Nephron progenitor cell (in vitro differentiated cells): ENCODE measurements around the gene FRMD4B.
A peak's percentile ranks its signal among the peaks of the same experiment; 100 is the strongest.
"Not testable (repeated sequence)": the region's sequence is repeated elsewhere in the genome, so short reads cannot be mapped to it uniquely, and the experiment has no call there.

ENCODE experiments used
- DNase-seq: peaks from one replicate; pipeline ENCODE4 v3.0.0; 2021
- H3K27ac Mint-ChIP-seq: 2 replicates; pipeline ENCODE4 v1.8.0; 2021; ENCODE audit warnings: mild to moderate bottlenecking, moderate library complexity, mixed read lengths
- H3K27me3 Mint-ChIP-seq: 2 replicates; pipeline ENCODE4 v1.8.0; 2021; ENCODE audit warnings: mild to moderate bottlenecking, low read depth, mixed read lengths; ENCODE audit not compliant: poor library complexity
- H3K36me3 Mint-ChIP-seq: 2 replicates; pipeline ENCODE4 v1.8.0; 2021; ENCODE audit warnings: low read depth, mixed read lengths
- H3K4me1 Mint-ChIP-seq: 2 replicates; pipeline ENCODE4 v1.8.0; 2021; ENCODE audit warnings: mixed read lengths
- H3K4me3 Mint-ChIP-seq: 2 replicates; pipeline ENCODE4 v1.8.0; 2021; ENCODE audit warnings: mild to moderate bottlenecking, moderate library complexity, mixed read lengths
- H3K9me3 Mint-ChIP-seq: 2 replicates; pipeline ENCODE4 v1.8.0; 2021; ENCODE audit warnings: mild to moderate bottlenecking, moderate library complexity, mixed read lengths
- CTCF ChIP-seq: fragments of 200-600 bp; sonication (generic); IDR thresholded peaks from 2 replicates; pipeline ENCODE4 v1.5.0; 2021; ENCODE audit warnings: antibody characterized with exemption

Gene FRMD4B

DNA sequence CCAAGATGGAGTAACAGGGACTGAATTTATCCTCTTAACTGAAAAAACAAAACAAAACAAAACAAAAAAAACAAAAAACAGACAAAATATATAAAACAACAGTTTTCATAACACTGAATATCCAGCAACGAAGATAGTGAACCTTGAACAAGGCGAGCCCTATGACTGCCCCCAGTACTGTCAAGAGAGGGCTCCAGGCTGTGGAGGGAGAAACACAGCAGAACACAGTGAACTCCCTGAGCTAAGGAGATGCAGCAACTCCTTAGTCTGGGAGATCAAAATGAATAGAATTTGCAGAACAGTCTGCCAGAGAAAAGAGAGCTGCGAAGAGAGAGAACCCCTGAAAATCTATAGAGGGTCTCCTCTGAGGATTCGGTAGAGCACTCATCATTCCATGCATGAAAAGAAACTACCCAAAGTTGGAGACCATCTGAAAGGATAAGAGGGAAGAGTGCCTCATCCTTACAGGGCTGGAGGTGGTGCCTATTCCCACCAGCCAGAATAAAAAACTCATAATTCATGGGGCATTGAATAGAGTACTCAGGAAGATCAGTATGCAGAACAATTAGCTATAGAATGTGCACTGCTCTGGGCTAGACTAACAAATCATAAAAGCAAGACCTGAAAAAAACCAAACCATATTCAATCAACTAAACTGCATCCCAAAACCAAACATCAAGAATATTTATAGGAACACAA is 101.8 kb downstream of the FRMD4B start:
- no peak overlapping the region for H3K27ac Mint-ChIP-seq
- H3K36me3 Mint-ChIP-seq, result peaks cover 13% of the 10 kb centered on the region
- H3K4me3 Mint-ChIP-seq, result no peak overlapping the region
- H3K27me3 Mint-ChIP-seq, result peaks cover 7% of the 10 kb centered on the region
- TF ChIP-seq CTCF, result no peak
- H3K4me1 Mint-ChIP-seq, result peaks cover 47% of the 10 kb centered on the region
- peaks cover 20% of the 10 kb centered on the region for H3K9me3 Mint-ChIP-seq
- no peak for DNase-seq

GRCh38 chr3:69283496-69283895 is 102.4 kb downstream of the FRMD4B start:
- no peak for DNase-seq
- peaks cover 7% of the 10 kb centered on the region for H3K27me3 Mint-ChIP-seq
- H3K27ac Mint-ChIP-seq, result no peak overlapping the region
- peaks cover 13% of the 10 kb centered on the region for H3K36me3 Mint-ChIP-seq
- H3K4me3 Mint-ChIP-seq, result no peak overlapping the region
- H3K9me3 Mint-ChIP-seq, result peaks cover 20% of the 10 kb centered on the region
- TF ChIP-seq CTCF, result no peak
- H3K4me1 Mint-ChIP-seq, result peaks cover 41% of the 10 kb centered on the region

GRCh38 chr3:69282181-69282580 is 103.7 kb downstream of the FRMD4B start:
- H3K27me3 Mint-ChIP-seq, result peaks cover 4% of the 10 kb centered on the region
- H3K27ac Mint-ChIP-seq, result peak overlapping the region; percentile 5
- no peak overlapping the region for H3K4me3 Mint-ChIP-seq
- peaks cover 28% of the 10 kb centered on the region for H3K4me1 Mint-ChIP-seq
- H3K9me3 Mint-ChIP-seq, result peaks cover 20% of the 10 kb centered on the region
- H3K36me3 Mint-ChIP-seq, result peaks cover 13% of the 10 kb centered on the region
- no peak for DNase-seq
- TF ChIP-seq CTCF, result no peak

DNA sequence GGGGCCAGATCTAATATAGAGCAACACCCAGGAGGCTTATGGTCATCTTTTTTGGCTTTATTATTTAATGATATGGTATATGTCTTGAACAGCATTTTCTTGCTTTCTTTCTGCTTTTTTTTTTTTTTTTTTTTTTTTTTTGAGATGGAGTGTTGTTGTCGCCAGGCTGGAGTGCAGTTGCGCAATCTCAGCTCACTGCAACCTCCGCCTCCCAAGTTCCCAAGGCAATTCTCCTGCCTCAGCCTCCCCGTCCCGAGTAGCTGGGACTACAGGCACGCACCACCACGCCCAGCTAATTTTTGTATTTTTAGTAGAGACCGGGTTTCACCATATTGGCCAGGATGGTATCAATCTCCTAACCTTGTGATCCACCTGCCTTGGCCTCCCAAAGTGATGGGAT is 108.5 kb downstream of the FRMD4B start:
- not testable (repeated sequence) for H3K36me3 Mint-ChIP-seq

DNA sequence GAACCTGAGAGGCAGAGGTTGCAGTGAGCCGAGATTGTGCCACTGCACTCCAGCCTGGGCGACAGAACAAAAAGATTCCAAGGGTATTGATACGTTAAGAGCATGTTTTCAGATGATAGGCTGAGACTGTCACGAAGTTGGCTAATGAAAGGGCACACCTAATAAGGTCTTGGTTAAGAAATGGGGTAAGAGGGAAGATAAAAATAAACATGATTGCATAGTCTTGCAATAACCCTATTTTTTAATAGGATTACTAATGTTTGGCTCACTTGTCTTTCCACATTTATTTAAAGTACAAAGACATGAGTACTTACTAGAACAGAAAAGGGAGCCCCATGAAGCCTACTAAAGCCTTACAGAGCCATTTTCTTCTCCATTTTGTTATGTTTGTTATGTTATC is 109.0 kb downstream of the FRMD4B start:
- no peak for DNase-seq
- H3K27me3 Mint-ChIP-seq, result peaks cover 3% of the 10 kb centered on the region
- no peaks in the 10 kb centered on the region for H3K9me3 Mint-ChIP-seq
- no peak overlapping the region for H3K4me3 Mint-ChIP-seq
- peaks cover 9% of the 10 kb centered on the region for H3K4me1 Mint-ChIP-seq
- no peak overlapping the region for H3K27ac Mint-ChIP-seq
- H3K36me3 Mint-ChIP-seq, result no peaks in the 10 kb centered on the region
- TF ChIP-seq CTCF, result no peak

More for the DNA sequence above, 108.5 kb downstream of the FRMD4B start:
- not testable (repeated sequence) for DNase-seq, H3K27me3 Mint-ChIP-seq, H3K27ac Mint-ChIP-seq, H3K9me3 Mint-ChIP-seq, H3K4me3 Mint-ChIP-seq
- H3K4me1 Mint-ChIP-seq, result peaks cover 14% of the 10 kb centered on the region

DNA sequence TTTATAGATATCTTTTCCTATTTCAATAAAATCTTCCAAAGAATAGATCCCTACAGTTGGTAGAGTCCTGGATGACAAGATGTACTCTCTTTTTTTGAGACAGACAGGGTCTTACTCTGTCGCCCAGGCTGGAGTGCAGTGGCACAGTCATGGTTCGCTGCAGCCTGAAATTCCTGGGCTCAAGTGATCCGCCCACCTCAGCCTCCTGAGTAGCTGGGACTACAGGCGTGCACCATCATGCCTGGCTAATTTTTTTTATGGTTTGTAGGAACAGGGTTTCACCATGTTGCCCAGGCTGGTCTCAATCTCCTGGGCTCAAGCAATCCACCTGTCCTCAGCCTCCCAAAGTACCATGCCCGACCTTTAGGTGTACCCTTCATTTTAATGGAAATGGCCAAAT is 109.7 kb downstream of the FRMD4B start:
- DNase-seq, H3K9me3 Mint-ChIP-seq, H3K27me3 Mint-ChIP-seq, H3K27ac Mint-ChIP-seq, H3K36me3 Mint-ChIP-seq, H3K4me3 Mint-ChIP-seq, H3K4me1 Mint-ChIP-seq: not testable (repeated sequence)

GRCh38 chr3:69273896-69274295 is 112.0 kb downstream of the FRMD4B start:
- H3K4me3 Mint-ChIP-seq, result no peak overlapping the region
- no peak overlapping the region for H3K27ac Mint-ChIP-seq
- H3K9me3 Mint-ChIP-seq, result no peaks in the 10 kb centered on the region
- no peak for DNase-seq
- no peaks in the 10 kb centered on the region for H3K36me3 Mint-ChIP-seq
- peaks cover 3% of the 10 kb centered on the region for H3K27me3 Mint-ChIP-seq
- no peak for TF ChIP-seq CTCF
- H3K4me1 Mint-ChIP-seq, result no peaks in the 10 kb centered on the region
